GM21360 (cell line): ENCODE data around the gene SIM2.

Experiments
- ATAC-seq: cut with Tn5 transposase; IDR thresholded peaks from one replicate; pipeline ENCODE4 v1.9.1; 2021; ENCODE audit warnings: mild to moderate bottlenecking, moderate library complexity; ENCODE audit not compliant: unreplicated experiment

SIM2 gene

GRCh38 chr21:36791695-36792470 lies 93.0 kb downstream of the SIM2 start:
- no peak for ATAC-seq

- ATAC-seq: no peak
Observed at GRCh38 chr21:36792505-36792967, 93.6 kb downstream of the SIM2 start.

GRCh38 chr21:36796070-36796469 lies 97.2 kb downstream of the SIM2 start:
- no peak for ATAC-seq

- ATAC-seq: no peak
Observed at GRCh38 chr21:36798491-36798890, 99.6 kb downstream of the SIM2 start.
